Dendritic cell treated with granulocyte-macrophage colony-stimulating factor and Interleukin-4, amounts not matched to agents 40 ng/mL and 50 ng/mL, for 4 days (primary cell): ENCODE measurements around the gene ELAC1.
"Not testable (repeated sequence)": the region's sequence is repeated elsewhere in the genome, so short reads cannot be mapped to it uniquely, and the experiment has no call there.

ENCODE experiments used
- H3K27ac Mint-ChIP-seq: one replicate; pipeline ENCODE4 v1.8.0; 2022; ENCODE audit warnings: mild to moderate bottlenecking, mixed read lengths
- H3K27me3 Mint-ChIP-seq: one replicate; pipeline ENCODE4 v1.8.0; 2022; ENCODE audit warnings: mild to moderate bottlenecking, mixed read lengths
- H3K36me3 Mint-ChIP-seq: one replicate; pipeline ENCODE4 v1.8.0; 2022; ENCODE audit warnings: low read depth, mixed read lengths
- H3K4me1 Mint-ChIP-seq: one replicate; pipeline ENCODE4 v1.8.0; 2022; ENCODE audit warnings: low read depth, mixed read lengths
- H3K4me3 Mint-ChIP-seq: one replicate; pipeline ENCODE4 v1.8.0; 2022; ENCODE audit warnings: mild to moderate bottlenecking, moderate library complexity, mixed read lengths
- H3K9me3 Mint-ChIP-seq: one replicate; pipeline ENCODE4 v1.8.0; 2022; ENCODE audit warnings: mixed read lengths
- intact Hi-C: fragments of 100-400 bp; cut with micrococcal nuclease; formaldehyde crosslinking; loops from one replicate; pipeline ENCODE4 v1.15.0; 2022

ELAC1 gene

DNA sequence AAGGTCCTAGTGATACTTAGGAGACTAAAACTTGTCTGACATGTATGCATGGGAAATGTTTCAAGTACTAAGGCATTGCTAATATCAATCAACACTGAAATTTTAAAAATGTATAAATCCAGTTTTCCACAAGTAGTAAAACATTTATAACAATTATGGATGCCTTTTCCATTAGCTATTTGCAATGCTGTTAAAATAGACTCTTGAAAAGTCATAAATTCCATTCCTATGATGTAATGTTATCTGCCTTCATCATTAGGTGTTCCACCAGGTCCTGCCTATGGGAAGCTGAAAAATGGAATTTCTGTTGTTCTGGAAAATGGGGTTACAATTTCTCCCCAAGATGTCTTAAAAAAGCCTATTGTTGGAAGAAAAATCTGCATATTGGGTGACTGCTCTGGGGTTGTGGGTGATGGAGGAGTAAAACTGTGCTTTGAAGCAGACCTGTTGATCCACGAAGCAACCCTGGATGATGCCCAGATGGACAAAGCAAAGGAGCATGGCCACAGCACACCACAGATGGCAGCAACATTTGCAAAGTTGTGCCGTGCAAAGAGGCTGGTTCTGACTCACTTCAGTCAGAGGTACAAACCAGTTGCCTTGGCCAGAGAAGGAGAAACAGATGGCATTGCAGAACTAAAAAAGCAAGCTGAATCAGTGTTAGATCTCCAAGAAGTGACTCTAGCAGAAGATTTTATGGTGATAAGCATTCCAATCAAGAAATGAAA lies 18.7 kb downstream of the ELAC1 start:
- intact Hi-C loops, result no loop called here

GRCh38 chr18:50987261-50987660 lies 19.4 kb downstream of the ELAC1 start:
- Mint-ChIP-seq H3K27me3 (no peaks in the 10 kb centered on the region), H3K4me3 (no peak overlapping the region), H3K4me1 (peaks cover 11% of the 10 kb centered on the region), H3K27ac (no peak overlapping the region), H3K9me3 (no peaks in the 10 kb centered on the region), H3K36me3 (peaks cover 30% of the 10 kb centered on the region)
- intact Hi-C loops, result no loop called here

More for the DNA sequence above, 18.7 kb downstream of the ELAC1 start:
- H3K27ac Mint-ChIP-seq, result no peak overlapping the region
- no peaks in the 10 kb centered on the region for H3K9me3 Mint-ChIP-seq
- H3K27me3 Mint-ChIP-seq, result no peaks in the 10 kb centered on the region
- peaks cover 30% of the 10 kb centered on the region for H3K36me3 Mint-ChIP-seq
- peaks cover 8% of the 10 kb centered on the region for H3K4me1 Mint-ChIP-seq
- no peak overlapping the region for H3K4me3 Mint-ChIP-seq

DNA sequence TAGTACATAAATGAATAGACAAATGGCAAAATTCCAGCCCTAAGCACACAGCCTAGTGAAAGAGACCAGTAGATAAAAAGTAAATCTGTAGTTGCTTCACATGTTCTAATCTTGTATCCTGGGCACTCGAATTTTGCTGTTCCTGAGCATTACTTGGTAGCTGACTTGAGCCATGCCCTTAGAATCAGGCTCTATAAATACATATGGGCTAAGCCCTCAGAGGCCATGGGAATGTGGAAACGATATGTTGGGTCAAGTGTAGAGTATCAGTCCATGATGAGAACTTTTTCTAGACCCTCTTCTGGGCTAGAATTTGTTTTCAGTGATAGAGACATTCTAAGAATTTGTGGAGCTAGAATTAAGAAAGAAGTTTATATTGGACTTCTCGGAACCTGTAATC lies 21.9 kb downstream of the ELAC1 start:
- Mint-ChIP-seq H3K36me3 (peaks cover 16% of the 10 kb centered on the region), H3K4me3 (no peak overlapping the region), H3K4me1 (peaks cover 6% of the 10 kb centered on the region), H3K27me3 (no peaks in the 10 kb centered on the region), H3K27ac (no peak overlapping the region), H3K9me3 (no peaks in the 10 kb centered on the region)
- intact Hi-C loops, result no loop called here

- Mint-ChIP-seq H3K36me3 (no peaks in the 10 kb centered on the region), H3K27me3 (no peaks in the 10 kb centered on the region), H3K4me3 (no peak overlapping the region), H3K27ac (no peak overlapping the region), H3K9me3 (no peaks in the 10 kb centered on the region), H3K4me1 (peaks cover 6% of the 10 kb centered on the region)
- intact Hi-C loops, result no loop called here
Measured at GRCh38 chr18:50992351-50992762, 24.5 kb downstream of the ELAC1 start.

DNA sequence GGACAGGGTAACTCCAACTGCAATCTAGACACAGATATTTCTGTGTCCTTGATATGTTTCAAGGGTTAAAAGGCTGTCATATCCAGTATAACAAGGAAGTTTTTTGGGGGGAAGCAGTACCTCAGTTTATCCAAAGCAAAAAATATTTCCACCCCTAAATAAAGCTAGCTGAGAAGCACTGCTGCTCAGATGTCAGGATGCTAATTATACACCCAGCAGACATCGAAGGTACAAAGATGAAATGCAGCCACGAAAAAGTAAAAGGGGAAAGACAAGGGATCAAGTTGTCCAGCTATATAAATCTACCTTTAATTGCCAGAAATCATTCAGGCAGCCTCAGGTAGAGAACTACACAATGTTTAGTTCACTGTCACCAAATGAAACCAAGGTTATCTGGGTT lies 26.2 kb downstream of the ELAC1 start:
- peaks cover 6% of the 10 kb centered on the region for H3K4me1 Mint-ChIP-seq
- H3K9me3 Mint-ChIP-seq, result no peaks in the 10 kb centered on the region
- no peak overlapping the region for H3K27ac Mint-ChIP-seq
- H3K36me3 Mint-ChIP-seq, result no peaks in the 10 kb centered on the region
- no peaks in the 10 kb centered on the region for H3K27me3 Mint-ChIP-seq
- no peak overlapping the region for H3K4me3 Mint-ChIP-seq
- intact Hi-C loops, result no loop called here

DNA sequence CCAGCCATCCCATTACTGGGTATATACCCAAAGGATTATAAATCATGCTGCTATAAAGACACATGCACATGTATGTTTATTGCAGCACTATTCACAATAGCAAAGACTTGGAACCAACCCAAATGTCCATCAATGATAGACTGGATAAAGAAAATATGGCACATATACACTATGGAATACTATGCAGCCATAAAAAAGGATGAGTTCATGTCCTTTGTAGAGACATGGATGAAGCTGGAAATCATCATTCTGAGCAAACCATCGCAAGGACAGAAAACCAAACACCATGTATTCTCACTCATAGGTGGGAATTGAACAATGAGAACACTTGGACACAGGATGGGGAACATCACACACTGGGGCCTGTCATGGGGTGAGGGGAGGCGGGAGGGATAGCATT lies 35.3 kb downstream of the ELAC1 start:
- H3K4me1 Mint-ChIP-seq, H3K36me3 Mint-ChIP-seq, intact Hi-C loops, H3K9me3 Mint-ChIP-seq, H3K27me3 Mint-ChIP-seq, H3K4me3 Mint-ChIP-seq, H3K27ac Mint-ChIP-seq: not testable (repeated sequence)

DNA sequence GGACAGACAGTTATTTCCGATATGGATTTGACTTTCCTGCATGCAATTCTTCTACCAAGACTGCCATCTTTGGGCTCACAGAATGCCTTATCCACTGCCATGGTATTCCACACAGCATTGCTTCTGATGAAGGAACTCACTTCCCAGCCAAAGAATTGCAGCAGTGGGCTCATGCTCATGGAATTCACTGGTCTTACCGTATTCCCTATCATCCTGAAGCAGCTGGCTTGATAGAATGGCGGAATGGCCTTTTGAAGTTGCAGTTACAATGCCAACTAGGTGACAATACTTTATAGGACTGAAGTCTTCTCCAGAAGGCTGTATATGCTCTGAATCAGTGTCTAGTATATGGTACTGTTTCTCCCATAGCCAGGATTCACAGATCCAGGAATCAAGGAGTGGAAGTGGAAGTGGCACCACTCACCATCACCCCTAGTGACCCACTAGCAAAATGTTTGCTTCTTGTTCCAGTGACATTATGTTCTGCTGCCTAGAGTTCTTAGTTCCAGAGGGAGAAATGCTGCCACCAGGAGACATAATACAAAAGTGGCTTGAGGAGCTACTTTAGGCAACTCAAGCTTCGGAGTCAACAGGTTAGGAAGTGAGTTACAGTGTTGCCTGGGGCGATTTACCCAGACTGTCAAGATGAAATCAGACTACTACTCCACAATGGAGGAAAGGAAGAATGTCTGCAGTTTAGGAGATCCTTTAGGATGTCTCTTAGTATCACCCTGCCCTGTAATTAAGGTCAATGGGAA lies 38.4 kb downstream of the ELAC1 start:
- peaks cover 7% of the 10 kb centered on the region for H3K4me1 Mint-ChIP-seq
- intact Hi-C loops, result no loop called here
- H3K36me3 Mint-ChIP-seq, result no peaks in the 10 kb centered on the region
- no peaks in the 10 kb centered on the region for H3K27me3 Mint-ChIP-seq
- peaks cover 8% of the 10 kb centered on the region for H3K9me3 Mint-ChIP-seq
- no peak overlapping the region for H3K27ac Mint-ChIP-seq
- H3K4me3 Mint-ChIP-seq, result no peak overlapping the region

GRCh38 chr18:51006948-51007789 lies 39.3 kb downstream of the ELAC1 start:
- no peaks in the 10 kb centered on the region for H3K36me3 Mint-ChIP-seq
- H3K27ac Mint-ChIP-seq, result no peak overlapping the region
- H3K4me1 Mint-ChIP-seq, result peaks cover 7% of the 10 kb centered on the region
- no peak overlapping the region for H3K4me3 Mint-ChIP-seq
- H3K9me3 Mint-ChIP-seq, result peaks cover 2% of the 10 kb centered on the region
- H3K27me3 Mint-ChIP-seq, result no peaks in the 10 kb centered on the region
- intact Hi-C loops, result no loop called here

DNA sequence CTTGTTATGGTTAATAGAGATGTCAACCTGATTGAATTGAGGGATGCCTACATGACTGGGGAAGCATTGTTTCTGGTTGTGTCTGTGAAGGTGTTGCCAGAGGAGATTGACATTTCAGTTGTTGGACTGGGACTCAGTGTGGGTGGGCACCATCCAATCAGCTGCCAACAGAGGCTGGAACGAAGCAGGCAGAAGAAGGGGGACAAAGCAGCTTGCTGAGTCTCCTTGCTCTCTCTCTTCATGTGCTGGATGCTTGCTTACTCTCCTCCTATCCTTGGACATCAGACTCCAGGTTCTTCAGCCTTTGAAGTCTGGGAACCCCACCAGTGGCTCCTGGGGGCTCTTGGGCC lies 39.9 kb downstream of the ELAC1 start:
- Mint-ChIP-seq H3K4me1 (peaks cover 7% of the 10 kb centered on the region), H3K4me3 (no peak overlapping the region), H3K9me3 (no peaks in the 10 kb centered on the region), H3K36me3 (no peaks in the 10 kb centered on the region), H3K27me3 (no peaks in the 10 kb centered on the region), H3K27ac (no peak overlapping the region)
- intact Hi-C loops, result no loop called here

- Mint-ChIP-seq H3K9me3 (peaks cover under 1% of the 10 kb centered on the region), H3K27me3 (no peaks in the 10 kb centered on the region), H3K27ac (no peak overlapping the region), H3K4me1 (peaks cover 7% of the 10 kb centered on the region), H3K4me3 (no peak overlapping the region), H3K36me3 (no peaks in the 10 kb centered on the region)
- intact Hi-C loops, result no loop called here
Measured at GRCh38 chr18:51009072-51009471, 41.2 kb downstream of the ELAC1 start.

- Mint-ChIP-seq H3K4me3 (no peak overlapping the region), H3K9me3 (peaks cover 8% of the 10 kb centered on the region), H3K27me3 (no peaks in the 10 kb centered on the region), H3K36me3 (no peaks in the 10 kb centered on the region), H3K4me1 (peaks cover 7% of the 10 kb centered on the region), H3K27ac (no peak overlapping the region)
- intact Hi-C loops, result no loop called here
Measured at GRCh38 chr18:51010218-51010617, 42.4 kb downstream of the ELAC1 start.

DNA sequence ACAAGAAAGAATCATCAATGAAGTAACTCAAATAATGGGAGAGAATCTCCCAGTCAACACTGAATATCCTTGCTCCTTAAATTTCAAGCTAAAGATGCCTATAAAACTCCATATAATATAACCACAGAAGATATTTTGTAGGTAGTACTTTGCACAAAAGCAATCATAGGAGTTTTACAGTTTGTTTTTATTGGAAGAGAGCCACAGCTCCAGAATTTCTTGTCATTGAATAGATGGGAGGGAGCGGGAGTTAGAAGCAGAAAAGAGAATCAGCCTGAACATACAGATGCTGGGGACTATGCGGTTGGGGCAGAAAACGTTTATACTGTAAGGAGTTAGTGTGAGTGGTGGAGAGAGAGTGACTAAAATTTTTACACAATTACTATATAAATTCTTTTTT lies 43.9 kb downstream of the ELAC1 start:
- intact Hi-C loops, result no loop called here

GRCh38 chr18:51012441-51012840 lies 44.6 kb downstream of the ELAC1 start:
- Mint-ChIP-seq H3K27me3 (no peaks in the 10 kb centered on the region), H3K36me3 (peaks cover 6% of the 10 kb centered on the region), H3K27ac (no peak overlapping the region), H3K9me3 (peaks cover 8% of the 10 kb centered on the region), H3K4me3 (no peak overlapping the region), H3K4me1 (peaks cover 7% of the 10 kb centered on the region)
- intact Hi-C loops, result no loop called here

More for the DNA sequence above, 43.9 kb downstream of the ELAC1 start:
- Mint-ChIP-seq H3K9me3 (peaks cover 8% of the 10 kb centered on the region), H3K36me3 (peaks cover 2% of the 10 kb centered on the region), H3K27me3 (no peaks in the 10 kb centered on the region), H3K4me3 (no peak overlapping the region), H3K4me1 (peaks cover 7% of the 10 kb centered on the region), H3K27ac (no peak overlapping the region)

- peaks cover 8% of the 10 kb centered on the region for H3K9me3 Mint-ChIP-seq
- no peak overlapping the region for H3K27ac Mint-ChIP-seq
- peaks cover 6% of the 10 kb centered on the region for H3K36me3 Mint-ChIP-seq
- intact Hi-C loops, result no loop called here
- peaks cover 7% of the 10 kb centered on the region for H3K4me1 Mint-ChIP-seq
- no peak overlapping the region for H3K4me3 Mint-ChIP-seq
- H3K27me3 Mint-ChIP-seq, result no peaks in the 10 kb centered on the region
Measured at GRCh38 chr18:51013259-51013658, 45.4 kb downstream of the ELAC1 start.
